Neutrophil (primary cell): ENCODE measurements around the gene PLD2.

ENCODE experiments used
- H3K27ac ChIP-seq: fragments of 200-600 bp; sonication (generic); 2 replicates; pipeline ENCODE4 v1.5.1; 2016; ENCODE audit warnings: mild to moderate bottlenecking, moderate library complexity
- H3K27me3 ChIP-seq: fragments of 200-600 bp; sonication (generic); 2 replicates; pipeline ENCODE4 v1.6.0; 2016; ENCODE audit warnings: mild to moderate bottlenecking
- H3K36me3 ChIP-seq: fragments of 200-600 bp; sonication (generic); 2 replicates; pipeline ENCODE4 v1.5.1; 2017
- H3K4me1 ChIP-seq, 2 experiments: fragments of 200-600 bp in 1 of 2; sonication (generic) in 1 of 2; 1 replicate in 1 of 2; 2 replicates in 1 of 2; pipeline versions ENCODE4 v1.5.1 to v1.6.1; 2013 to 2016; ENCODE audit warnings: low read depth in 1 of 2, low read length in 1 of 2, mild to moderate bottlenecking in 1 of 2, moderate library complexity in 1 of 2; ENCODE audit not compliant: control insufficient read depth in 1 of 2, insufficient read depth in 1 of 2
- H3K4me3 ChIP-seq, 2 experiments: fragments of 200-600 bp in 1 of 2; sonication (generic) in 1 of 2; 1 replicate in 1 of 2; 2 replicates in 1 of 2; pipeline ENCODE4 v1.5.1; 2013 to 2016; ENCODE audit warnings: low read depth in 1 of 2, low read length in 1 of 2, mild to moderate bottlenecking in 1 of 2, moderate library complexity in 1 of 2
- H3K9me3 ChIP-seq: fragments of 200-600 bp; sonication (generic); 2 replicates; pipeline ENCODE4 v1.5.1; 2016
- CTCF ChIP-seq: fragments of 200-600 bp; sonication (generic); IDR thresholded peaks from 2 replicates; pipeline ENCODE4 v1.5.1; 2016; ENCODE audit warnings: antibody characterized with exemption

The PLD2 gene

DNA sequence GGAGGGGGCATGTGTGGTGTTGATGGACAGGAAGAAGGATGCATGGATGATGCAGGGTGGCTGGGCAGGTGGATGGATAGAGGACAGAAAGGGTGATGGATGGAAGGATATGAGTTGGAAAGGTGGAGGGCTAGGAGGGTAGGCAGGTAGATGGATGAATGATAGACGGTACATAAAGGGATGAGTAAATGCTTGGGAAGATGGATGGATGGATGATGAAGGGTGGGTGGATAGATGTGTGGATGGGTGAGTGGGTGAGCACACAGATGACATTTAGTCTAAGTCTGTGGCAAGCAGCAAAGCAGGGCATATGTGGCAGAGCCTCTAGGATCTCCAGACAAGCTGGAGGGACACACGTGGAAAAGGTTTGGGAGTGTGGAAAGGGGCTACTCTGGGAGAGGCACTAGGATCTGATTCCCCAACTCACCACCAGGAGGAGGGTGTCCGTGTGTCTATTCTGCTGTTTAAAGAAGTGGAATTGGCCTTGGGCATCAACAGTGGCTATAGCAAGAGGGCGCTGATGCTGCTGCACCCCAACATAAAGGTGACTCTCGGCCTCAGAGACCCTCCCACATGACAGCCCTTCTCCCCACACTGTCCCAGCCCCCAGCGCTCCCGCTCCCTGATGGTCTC is 8.2 kb downstream of the PLD2 start:
- Histone ChIP-seq H3K27ac (no peak overlapping the region), H3K36me3 (no peaks in the 10 kb centered on the region), H3K4me3 (no peak overlapping the region), H3K4me1 (no peaks in the 10 kb centered on the region), H3K27me3 (peaks cover 39% of the 10 kb centered on the region), H3K9me3 (no peaks in the 10 kb centered on the region)
- TF ChIP-seq CTCF: no peak

GRCh38 chr17:4816826-4817225 is 9.9 kb downstream of the PLD2 start:
- Histone ChIP-seq H3K36me3 (no peaks in the 10 kb centered on the region), H3K4me1 (no peaks in the 10 kb centered on the region), H3K27ac (no peak overlapping the region), H3K9me3 (no peaks in the 10 kb centered on the region), H3K27me3 (peaks cover 32% of the 10 kb centered on the region), H3K4me3 (no peak overlapping the region)
- no peak for TF ChIP-seq CTCF

- H3K4me1 ChIP-seq: no peaks in the 10 kb centered on the region
- peaks cover 17% of the 10 kb centered on the region for H3K27me3 ChIP-seq
- no peak overlapping the region for H3K4me3 ChIP-seq
- H3K27ac ChIP-seq: no peak overlapping the region
- H3K36me3 ChIP-seq: no peaks in the 10 kb centered on the region
- TF ChIP-seq CTCF: no peak
- no peaks in the 10 kb centered on the region for H3K9me3 ChIP-seq
These were observed 11.3 kb downstream of the PLD2 start for GRCh38 chr17:4818276-4818675.

- H3K36me3 ChIP-seq: no peaks in the 10 kb centered on the region
- no peaks in the 10 kb centered on the region for H3K4me1 ChIP-seq
- H3K27ac ChIP-seq: no peak overlapping the region
- TF ChIP-seq CTCF: no peak
- no peaks in the 10 kb centered on the region for H3K9me3 ChIP-seq
- no peak overlapping the region for H3K4me3 ChIP-seq
- peaks cover 4% of the 10 kb centered on the region for H3K27me3 ChIP-seq
These were observed 15.9 kb downstream of the PLD2 start for GRCh38 chr17:4822835-4823234.

- Histone ChIP-seq H3K27me3 (peaks cover 4% of the 10 kb centered on the region), H3K4me1 (no peaks in the 10 kb centered on the region), H3K36me3 (no peaks in the 10 kb centered on the region), H3K27ac (no peak overlapping the region), H3K4me3 (no peak overlapping the region), H3K9me3 (no peaks in the 10 kb centered on the region)
- no peak for TF ChIP-seq CTCF
These were observed 16.6 kb downstream of the PLD2 start for GRCh38 chr17:4823373-4824089.
